Mammary epithelial cell (primary cell): ENCODE data around the gene IQCB1.

ENCODE experiments used
- CTCF ChIP-seq, 2 donors: IDR thresholded peaks in 1 of 2; conservative IDR thresholded peaks in 1 of 2; 2 replicates each; pipeline ENCODE4 v1.5.1; 2011 to 2012; ENCODE audit warnings: inconsistent platforms in 2 of 2, low read length in 2 of 2, mild to moderate bottlenecking in 2 of 2, control low read depth in 1 of 2, low read depth in 1 of 2; ENCODE audit not compliant: insufficient read depth in 1 of 2; ENCODE audit errors: extremely low read depth in 1 of 2
- EZH2 ChIP-seq: IDR thresholded peaks from 2 replicates; pipeline ENCODE4 v1.6.1; 2012; ENCODE audit warnings: low read length, inconsistent platforms, borderline replicate concordance

- TF ChIP-seq CTCF (conservative IDR thresholded peaks at IDR 0.05 in 1 of 2, IDR thresholded peaks at IDR 0.05 in 1 of 2; ENCODE audit: extremely low read depth in 1 of 2, insufficient read depth in 1 of 2, low read depth in 1 of 2, low read length in 2 of 2) = no peak
- no peak for TF ChIP-seq EZH2
Measured at GRCh38 chr3:121757087-121757811, 77.6 kb downstream of the IQCB1 start.
